ENCODE measurements around the gene ASB10. TPM values are rescaled to one million over a fixed set of nuclear protein-coding genes. Genes with fewer than 3 reads are reported as not detected.

ASB10 gene
- total RNA-seq, 1 experiment from 2014 or later = not detected

DNA sequence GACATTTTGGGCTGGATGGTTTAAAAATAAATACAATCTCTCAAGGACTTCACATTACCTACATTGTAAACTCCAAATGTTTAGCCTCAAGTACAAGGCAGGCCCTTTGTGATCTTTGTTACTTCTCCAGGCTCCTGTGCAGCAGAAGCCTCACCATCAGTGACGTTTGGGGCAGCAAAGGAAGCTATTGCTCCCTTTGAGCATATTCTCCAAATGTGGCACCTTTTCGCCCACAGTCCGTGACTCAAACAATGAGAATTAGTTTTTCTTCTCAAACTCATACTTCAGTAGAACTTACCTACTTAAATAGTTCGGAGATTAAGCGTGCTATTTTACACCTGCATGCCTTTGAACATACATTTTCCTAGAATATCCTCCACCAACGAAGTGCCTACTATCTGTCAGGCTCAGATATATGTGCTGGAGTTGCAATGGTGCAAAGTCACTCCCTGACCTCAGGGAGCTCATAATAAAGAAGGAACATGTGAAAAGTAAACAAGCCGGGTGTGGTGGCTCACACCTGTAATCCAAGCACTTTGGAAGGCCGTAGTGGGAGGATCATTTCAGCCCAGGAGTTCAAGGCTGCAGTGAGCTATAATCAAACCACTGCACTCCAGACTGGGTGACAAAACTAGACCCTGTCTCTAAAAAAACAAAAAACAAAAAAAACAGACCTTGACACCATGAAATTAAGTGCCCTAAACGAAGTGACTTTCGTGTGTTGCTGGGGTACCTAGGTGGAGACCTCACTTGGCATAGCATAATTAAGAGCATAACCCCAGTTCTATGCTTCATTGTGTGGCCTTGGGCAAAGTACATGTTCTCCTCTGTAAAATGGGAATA, 41.2 kb upstream of the ASB10 start:
- no TSS peak for BruUV-seq (replicated peaks)
- H3K4me1 Mint-ChIP-seq (ENCODE audit: insufficient read depth, unreplicated experiment) = peaks cover 26% of the 10 kb centered on the region
- DNase-seq (ENCODE audit: unreplicated experiment) = no peak
- H3K36me3 Mint-ChIP-seq (ENCODE audit: insufficient read depth, unreplicated experiment) = peaks cover 29% of the 10 kb centered on the region
- no peaks in the 10 kb centered on the region for H3K27me3 Mint-ChIP-seq (ENCODE audit: insufficient read depth, unreplicated experiment)
- ChIA-PET CTCF (interaction anchor here (0.6 to 1.4 kb wide), 4 partner anchors 16 to 531 kb away, joined by 3 to 6 read pairs (median 4); no protein-coding TSS in a partner anchor), POLR2A (interaction anchor here (0.5 to 2.5 kb wide), 5 partner anchors 19 to 1992 kb away, joined by 3 to 19 read pairs (median 5); no protein-coding TSS in a partner anchor)
- TF ChIP-seq, protein P1, sequence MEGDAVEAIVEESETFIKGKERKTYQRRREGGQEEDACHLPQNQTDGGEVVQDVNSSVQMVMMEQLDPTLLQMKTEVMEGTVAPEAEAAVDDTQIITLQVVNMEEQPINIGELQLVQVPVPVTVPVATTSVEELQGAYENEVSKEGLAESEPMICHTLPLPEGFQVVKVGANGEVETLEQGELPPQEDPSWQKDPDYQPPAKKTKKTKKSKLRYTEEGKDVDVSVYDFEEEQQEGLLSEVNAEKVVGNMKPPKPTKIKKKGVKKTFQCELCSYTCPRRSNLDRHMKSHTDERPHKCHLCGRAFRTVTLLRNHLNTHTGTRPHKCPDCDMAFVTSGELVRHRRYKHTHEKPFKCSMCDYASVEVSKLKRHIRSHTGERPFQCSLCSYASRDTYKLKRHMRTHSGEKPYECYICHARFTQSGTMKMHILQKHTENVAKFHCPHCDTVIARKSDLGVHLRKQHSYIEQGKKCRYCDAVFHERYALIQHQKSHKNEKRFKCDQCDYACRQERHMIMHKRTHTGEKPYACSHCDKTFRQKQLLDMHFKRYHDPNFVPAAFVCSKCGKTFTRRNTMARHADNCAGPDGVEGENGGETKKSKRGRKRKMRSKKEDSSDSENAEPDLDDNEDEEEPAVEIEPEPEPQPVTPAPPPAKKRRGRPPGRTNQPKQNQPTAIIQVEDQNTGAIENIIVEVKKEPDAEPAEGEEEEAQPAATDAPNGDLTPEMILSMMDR (IDR thresholded peaks at IDR 0.05; ENCODE audit: unreplicated experiment) = no peak
- H3K27ac Mint-ChIP-seq (ENCODE audit: low read depth, unreplicated experiment) = peak overlapping the region; percentile 99
- H3K9me3 Mint-ChIP-seq (ENCODE audit: unreplicated experiment) = no peaks in the 10 kb centered on the region
- intact Hi-C loops (cut with micrococcal nuclease) = no loop called here
- peak overlapping the region; percentile 99 for H3K4me3 Mint-ChIP-seq (ENCODE audit: unreplicated experiment)

DNA sequence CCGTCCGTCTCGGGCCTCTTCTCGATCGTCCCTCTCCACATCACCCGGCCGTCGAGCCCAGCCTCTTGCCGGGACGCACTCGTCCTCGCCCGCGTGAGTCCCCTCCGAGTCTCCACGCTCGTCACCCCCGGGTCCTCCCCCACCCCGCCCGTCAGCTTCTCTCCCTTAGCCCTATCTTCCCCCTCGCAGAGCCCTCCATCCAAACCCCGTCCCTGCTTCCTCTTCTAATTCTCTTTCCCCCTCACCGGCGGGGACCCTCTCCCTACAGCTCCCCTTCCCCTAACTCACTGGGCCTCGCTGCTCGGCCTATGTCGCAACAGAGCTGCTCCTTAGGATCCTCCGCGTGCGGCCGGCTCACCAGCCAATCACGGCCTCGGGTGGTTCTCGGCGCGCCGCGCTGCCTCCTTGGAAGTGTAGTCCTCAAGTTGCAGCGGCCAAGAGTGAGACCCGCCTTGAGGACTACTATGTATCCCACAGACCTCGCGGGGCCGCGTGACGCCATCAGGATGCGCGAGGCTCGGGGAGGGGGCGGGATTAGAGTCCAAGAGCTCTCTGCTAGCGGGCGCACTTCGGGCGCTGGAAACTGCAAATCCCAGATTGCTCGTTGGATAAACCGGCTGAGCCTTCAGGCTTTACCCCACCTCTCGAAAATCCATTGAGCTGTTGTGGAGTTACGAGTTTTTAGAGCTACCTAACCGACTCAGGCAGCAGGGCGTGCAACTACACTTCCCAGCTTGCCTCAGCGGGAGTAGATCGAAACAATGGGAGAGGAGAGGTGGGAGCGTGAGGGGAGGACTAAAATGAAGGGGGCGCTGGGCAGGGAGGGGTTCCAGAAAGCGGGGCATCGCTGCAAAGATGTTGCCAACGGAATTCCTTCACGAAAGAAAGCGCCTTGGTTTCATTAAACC, 40.1 kb upstream of the ASB10 start, which contains the start of gene ABCF2:
TSS of gene ABCF2 (minus strand) at position 331 of the 908 bp plus-strand sequence. CDS start 747 bp downstream, outside the sequence.
- intact Hi-C loops (cut with micrococcal nuclease) = loop anchor here (1.0 kb wide), 1 partner anchor 16 kb away; no protein-coding TSS in a partner anchor
- DNase-seq (ENCODE audit: unreplicated experiment) = peak; percentile 99
- H3K27me3 Mint-ChIP-seq (ENCODE audit: insufficient read depth, unreplicated experiment) = no peaks in the 10 kb centered on the region
- H3K9me3 Mint-ChIP-seq (ENCODE audit: unreplicated experiment) = no peaks in the 10 kb centered on the region
- TF ChIP-seq, protein P1 (IDR thresholded peaks at IDR 0.05; ENCODE audit: unreplicated experiment) = no peak
- no TSS peak for BruUV-seq (replicated peaks)
- H3K36me3 Mint-ChIP-seq (ENCODE audit: insufficient read depth, unreplicated experiment) = peaks cover 35% of the 10 kb centered on the region
- H3K4me1 Mint-ChIP-seq (ENCODE audit: insufficient read depth, unreplicated experiment) = peaks cover 24% of the 10 kb centered on the region
- CTCF ChIA-PET = interaction anchor here (0.6 to 1.4 kb wide), 3 partner anchors 17 to 130 kb away, joined by 3 to 5 read pairs (median 4); no protein-coding TSS in a partner anchor
- H3K4me3 Mint-ChIP-seq (ENCODE audit: unreplicated experiment) = peak within 1 kb of the TSS; percentile 99
- peak within 1 kb of the TSS; percentile 99 for H3K27ac Mint-ChIP-seq (ENCODE audit: low read depth, unreplicated experiment)
- POLR2A ChIA-PET = interaction anchor here (0.5 to 2.5 kb wide), 22 partner anchors 10 to 163 kb away, joined by 3 to 19 read pairs (median 4); partner anchors contain the start of gene NUB1

DNA sequence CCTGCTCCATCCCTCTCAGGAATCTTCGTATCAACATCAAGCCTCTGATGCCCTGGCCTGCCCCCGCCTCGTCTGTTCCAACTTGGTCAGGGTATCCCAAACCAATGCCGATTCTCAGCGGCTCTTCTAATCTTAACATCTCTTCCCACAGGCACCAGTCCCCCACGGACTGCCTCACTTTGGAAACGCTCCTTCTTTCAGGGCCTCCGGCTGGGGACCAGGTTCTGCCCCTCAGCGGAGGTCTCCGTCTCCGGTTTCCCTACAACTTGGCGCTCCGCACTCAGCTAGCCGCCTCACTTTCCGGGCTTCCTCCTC, 39.5 kb upstream of the ASB10 start:
- Mint-ChIP-seq H3K9me3 (ENCODE audit: unreplicated experiment) (no peaks in the 10 kb centered on the region), H3K4me3 (ENCODE audit: unreplicated experiment) (peak overlapping the region; percentile 99), H3K4me1 (ENCODE audit: insufficient read depth, unreplicated experiment) (peaks cover 17% of the 10 kb centered on the region), H3K36me3 (ENCODE audit: insufficient read depth, unreplicated experiment) (peaks cover 41% of the 10 kb centered on the region), H3K27me3 (ENCODE audit: insufficient read depth, unreplicated experiment) (no peaks in the 10 kb centered on the region), H3K27ac (ENCODE audit: low read depth, unreplicated experiment) (peak overlapping the region; percentile 99)
- intact Hi-C loops (cut with micrococcal nuclease) = no loop called here
- POLR2A ChIA-PET = interaction anchor here (0.5 to 2.5 kb wide), 19 partner anchors 10 to 142 kb away, joined by 3 to 19 read pairs (median 4); partner anchors contain the start of gene NUB1
- TF ChIP-seq, protein P1 (IDR thresholded peaks at IDR 0.05; ENCODE audit: unreplicated experiment) = no peak
- no TSS peak for BruUV-seq (replicated peaks)
- CTCF ChIA-PET = interaction anchor here (1.0 to 1.4 kb wide), 2 partner anchors 18 to 75 kb away, joined by 4 to 5 read pairs; no protein-coding TSS in a partner anchor
- DNase-seq (ENCODE audit: unreplicated experiment) = no peak

Measured in MCF 10A (cell line).